ENCODE results near the gene PMEPA1.

Gene PMEPA1

DNA sequence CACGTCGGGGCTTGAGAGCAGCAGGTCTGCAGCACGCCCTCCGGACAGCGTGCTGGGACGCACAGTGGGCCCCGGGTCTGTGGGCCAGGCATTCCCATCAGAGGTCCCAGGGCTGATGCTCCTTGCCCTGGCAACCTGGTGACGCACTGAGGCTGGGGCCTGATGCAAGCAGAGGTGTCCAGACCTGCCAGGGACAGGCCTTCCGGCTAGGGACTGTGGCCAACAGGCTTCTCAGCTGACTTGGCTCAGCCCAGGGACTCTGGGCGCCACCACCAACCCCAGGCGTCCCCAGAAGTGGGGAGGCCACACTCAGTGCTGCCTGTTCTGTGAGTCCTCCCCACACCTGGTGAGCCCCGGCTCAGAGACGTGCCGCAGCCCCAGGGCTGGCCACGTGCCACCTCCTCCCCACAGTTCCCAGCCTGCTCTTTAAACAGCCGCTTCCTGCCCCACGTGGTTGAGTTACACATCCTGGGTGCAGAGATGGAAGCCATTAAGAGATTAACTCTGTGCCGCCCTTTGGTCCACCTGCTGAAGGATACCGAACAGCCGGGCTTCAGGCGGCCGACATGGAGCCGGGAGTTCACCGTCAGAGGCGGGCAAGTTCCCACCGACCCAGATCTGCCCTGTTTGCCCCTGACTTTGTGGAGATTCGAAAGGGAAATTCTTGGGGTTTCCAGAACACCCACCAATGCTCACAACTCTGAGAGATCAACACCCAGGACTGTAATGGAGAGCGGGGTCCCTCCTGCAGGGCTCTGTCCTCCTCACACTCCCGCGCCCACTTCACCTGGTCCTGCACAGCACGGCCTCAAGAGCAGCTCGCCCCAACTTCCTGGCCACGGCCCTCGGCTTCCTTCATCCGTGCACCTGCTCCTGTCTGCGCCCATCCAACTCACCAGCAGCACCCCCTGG lies 52.0 kb downstream of the PMEPA1 start:
- peak overlapping the region in 2 of 21 experiments; percentile 7 to 13 for H3K27ac ChIP-seq

DNA sequence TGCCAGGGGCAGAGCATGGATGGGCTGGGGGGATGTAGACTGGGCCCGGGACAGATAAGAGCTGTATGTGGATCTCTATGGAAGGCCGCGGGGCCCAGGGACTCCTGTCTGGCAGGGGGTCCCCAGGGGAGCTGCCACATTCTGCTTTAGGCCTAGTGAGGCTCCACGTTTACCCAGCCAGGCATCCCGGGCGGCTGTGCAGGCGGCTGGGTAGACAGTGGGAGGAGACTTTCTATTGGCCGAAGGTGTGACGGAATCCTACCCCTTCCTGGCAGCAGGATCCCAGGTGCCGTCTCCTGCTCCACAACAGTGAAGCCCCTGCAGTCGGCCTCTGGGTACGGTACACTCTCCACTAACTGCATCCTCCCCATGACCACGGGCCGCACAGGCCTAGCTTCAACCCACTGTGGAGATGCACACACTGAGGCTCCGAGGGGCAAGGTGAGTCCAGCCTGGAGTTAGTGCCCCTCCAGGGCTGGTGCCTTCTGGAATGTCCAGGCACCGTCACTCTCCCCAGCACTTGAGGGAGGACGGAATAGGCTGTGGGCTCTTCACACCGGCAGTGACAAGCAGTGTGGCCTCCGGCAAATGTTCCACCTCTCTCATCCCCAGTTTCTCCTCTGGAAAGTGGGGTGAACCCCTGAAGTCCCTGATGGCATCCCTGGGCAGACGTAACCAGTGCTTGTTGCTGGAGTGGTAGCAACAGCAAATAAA lies 52.8 kb downstream of the PMEPA1 start:
- peak overlapping the region in 2 of 21 experiments; percentile 13 to 16 for H3K27ac ChIP-seq
- no peak overlapping the region for H3K4me3 ChIP-seq

More for the DNA sequence above, 52.0 kb downstream of the PMEPA1 start:
- no peak overlapping the region for H3K4me3 ChIP-seq

DNA sequence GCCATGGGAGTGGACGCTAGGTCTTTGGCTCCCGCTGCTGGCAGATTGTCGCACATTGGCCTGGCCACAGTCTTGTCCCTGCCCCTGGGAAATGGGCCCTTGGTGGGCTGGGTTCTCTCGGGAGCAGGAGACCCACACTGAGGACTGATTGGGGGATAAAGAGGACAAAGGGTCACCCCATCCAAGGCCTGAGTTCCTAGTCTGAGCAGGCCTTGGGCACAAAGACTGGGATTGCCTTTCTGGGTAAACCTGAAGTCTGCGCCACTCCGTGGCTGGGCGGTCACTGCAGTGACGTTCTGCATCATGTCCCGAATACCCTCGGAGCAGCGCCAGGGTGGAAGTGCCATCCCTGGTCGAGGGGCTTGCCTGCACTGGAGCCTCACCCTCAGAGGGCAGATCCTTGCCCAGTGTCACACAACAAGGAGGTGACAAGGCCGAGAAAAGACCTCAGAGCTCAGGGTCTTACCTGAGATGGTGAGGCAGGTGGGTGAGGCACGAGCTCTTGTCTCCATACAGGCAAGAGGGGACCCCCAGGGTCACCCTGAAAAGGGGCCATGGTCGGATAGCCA lies 53.5 kb downstream of the PMEPA1 start:
- Histone ChIP-seq H3K27ac (peak overlapping the region in 1 of 21 experiments; percentile 2), H3K4me3 (no peak overlapping the region)

DNA sequence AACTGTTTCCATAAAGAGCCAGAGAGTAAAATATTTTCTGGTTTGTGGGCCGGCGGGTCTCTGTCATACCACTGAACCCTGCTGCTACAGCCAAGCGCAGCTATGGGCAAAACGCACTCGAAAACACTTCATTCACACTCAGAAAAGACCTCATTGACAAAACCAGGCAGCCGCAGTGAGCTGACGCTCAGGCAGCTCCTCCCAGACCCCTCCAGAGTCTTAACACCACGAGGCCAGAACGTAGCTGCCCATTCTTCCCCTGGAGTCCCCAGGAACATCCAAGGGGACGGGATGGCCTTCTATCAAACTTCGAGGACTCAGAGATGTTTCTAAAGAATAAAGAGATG lies 54.0 kb downstream of the PMEPA1 start:
- Histone ChIP-seq H3K4me3 (no peak overlapping the region), H3K27ac (peak overlapping the region in 1 of 21 experiments; percentile 2)

DNA sequence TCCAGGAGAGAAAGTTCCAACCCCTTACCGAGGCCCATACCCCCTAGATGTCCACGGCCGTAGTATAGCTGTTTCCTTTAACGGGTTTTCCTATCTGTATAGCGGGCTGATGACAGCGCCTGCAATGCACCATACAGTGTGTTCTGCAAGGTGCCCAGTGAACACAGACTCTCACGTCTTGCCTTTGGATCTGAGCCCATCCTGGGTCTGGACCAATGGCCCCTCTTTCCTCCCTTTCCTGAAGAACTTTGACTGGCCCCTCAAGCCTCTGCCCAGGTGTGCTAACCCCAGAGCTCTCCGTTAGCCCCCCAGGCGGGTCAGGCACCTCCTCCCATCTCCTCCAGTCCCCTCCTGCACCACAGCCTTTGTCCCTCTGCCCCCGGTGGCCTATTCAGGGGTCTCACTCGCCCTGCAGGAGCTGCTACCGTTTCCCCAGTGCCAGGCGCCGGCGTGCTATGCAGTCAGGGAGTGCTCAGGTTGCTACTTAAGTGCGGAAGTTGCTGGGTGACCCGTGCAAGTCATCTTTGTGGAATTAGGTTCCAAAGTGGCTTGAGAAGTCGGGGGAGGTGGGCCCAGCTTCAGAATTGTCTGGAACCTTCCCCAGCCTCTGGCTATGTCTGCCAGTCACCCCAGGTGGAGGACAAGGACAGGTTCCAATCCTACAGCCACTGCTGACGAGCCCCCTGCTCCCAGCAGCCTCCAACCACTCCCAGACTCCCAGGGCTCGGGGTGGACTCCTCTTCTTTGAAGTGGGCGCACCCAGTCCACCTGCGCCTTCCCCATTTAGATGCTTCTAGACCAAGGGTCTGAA lies 54.6 kb downstream of the PMEPA1 start:
- Histone ChIP-seq H3K27ac (no peak overlapping the region), H3K4me3 (no peak overlapping the region)

DNA sequence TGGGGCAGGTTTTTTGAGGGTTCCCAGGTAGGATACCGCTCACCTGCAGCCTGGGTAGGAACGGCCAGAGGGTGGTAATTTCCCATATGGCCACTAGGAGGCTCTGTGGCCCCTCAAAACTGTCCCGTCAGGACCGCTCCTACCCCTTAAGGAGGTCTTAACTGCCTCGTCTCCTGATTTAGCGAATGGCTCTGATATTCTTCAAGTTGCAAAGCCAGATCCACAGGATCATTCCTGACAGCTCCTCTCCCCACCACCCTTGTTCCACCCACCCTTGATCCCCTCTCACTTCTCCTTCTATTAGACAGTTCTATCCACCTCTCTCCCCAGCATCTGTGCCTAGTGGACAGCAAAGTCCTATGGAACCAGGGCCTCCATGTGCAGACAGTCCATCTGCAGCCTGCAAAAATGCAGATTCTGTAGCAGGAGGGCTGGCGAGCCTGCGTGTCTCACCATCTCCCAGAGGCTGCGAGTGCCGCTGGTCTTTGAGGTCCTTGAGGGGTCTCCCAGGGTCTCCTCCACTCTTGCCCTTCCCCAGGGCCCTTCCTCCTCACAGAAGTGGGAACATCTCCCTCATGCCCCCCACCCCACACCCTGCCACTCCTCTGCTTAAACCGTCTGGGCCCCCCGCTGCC lies 55.3 kb downstream of the PMEPA1 start:
- H3K4me3 ChIP-seq: no peak overlapping the region

DNA sequence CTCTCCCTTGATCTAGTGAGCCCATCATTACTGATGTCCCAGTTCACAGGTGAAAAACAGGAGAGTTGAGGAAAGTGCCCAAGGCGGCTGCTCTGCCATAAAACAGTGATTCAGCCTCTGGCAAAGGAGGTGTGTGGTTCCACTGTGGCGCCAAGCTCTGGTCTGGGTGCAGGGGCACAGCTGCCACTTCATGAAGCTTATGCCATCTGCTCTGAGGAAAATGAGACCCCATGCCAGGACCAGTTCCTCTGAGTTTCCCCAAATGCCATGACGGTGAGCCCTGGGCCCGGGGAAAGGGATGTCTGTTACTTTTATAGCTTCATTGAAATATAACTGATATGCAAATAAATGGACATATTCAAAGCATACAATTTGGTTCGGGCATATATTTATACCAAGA lies 55.9 kb downstream of the PMEPA1 start:
- Histone ChIP-seq H3K4me3 (no peak overlapping the region), H3K27ac (no peak overlapping the region)

More for the DNA sequence above, 55.3 kb downstream of the PMEPA1 start:
- no peak overlapping the region for H3K27ac ChIP-seq

DNA sequence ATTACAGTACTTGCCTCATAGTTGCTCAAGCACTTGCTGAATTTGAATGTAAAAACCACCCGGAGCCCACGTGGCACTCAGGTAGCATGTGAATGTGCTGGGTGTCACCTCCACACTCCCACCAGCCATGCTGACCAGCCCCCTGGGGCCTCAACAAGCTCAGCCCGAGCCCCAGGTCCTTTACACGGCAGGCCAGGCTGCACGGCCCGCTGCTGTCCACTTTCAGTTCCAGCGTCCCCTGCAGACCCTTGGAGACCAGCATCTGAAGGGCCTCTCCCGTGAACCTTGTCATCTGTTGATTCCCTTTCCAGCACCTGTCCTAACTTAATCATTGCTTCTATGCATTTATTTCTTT lies 56.3 kb downstream of the PMEPA1 start:
- H3K4me3 ChIP-seq: no peak overlapping the region

DNA sequence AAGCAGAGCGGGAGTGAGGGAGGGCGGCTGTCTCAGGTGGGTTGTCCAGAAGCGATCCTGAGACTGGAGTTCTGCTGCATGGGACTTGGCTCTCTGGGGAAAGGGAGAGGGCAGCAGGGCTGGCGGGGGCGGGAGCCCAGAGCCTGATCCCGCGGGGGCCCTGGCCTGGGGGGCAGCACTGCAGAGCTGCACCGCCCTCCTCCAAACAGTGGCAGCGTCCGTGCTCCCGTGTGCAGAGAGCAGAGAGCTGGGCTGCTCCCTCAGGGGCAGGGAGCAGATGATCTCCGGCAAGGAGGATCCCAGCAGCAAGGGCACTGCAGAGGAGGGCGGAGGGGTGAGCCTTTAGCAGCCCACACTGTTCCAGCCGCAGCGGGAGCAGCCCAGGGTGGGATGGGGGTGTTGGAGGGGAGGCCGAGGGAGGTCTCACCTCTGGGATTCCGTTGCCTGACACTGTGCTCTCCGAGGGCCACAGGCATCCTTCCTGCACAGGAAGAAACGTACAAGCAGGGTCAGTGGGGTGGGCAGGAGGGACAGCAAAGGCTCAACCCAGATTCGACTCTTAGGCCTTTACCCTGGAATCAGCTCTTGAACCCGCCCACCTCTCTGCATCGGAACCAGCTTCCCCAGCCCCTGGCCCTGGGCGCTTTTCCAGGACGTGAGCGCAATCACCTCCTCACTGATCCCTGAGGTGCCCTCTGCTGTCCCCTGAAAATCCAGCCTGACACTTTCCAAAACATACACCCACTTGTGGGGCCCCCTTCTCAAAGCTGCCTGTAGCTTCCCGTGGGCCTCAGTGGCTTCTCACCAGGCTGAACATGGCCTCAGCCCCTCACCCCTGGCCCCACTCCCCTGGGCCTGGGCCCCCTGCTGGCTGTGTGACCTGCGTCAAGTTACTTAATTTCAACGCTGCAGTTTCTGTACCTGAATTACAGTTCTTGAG lies 56.9 kb downstream of the PMEPA1 start:
- H3K4me3 ChIP-seq: no peak overlapping the region
- no peak overlapping the region for H3K27ac ChIP-seq

More for the DNA sequence above, 56.3 kb downstream of the PMEPA1 start:
- H3K27ac ChIP-seq: no peak overlapping the region

DNA sequence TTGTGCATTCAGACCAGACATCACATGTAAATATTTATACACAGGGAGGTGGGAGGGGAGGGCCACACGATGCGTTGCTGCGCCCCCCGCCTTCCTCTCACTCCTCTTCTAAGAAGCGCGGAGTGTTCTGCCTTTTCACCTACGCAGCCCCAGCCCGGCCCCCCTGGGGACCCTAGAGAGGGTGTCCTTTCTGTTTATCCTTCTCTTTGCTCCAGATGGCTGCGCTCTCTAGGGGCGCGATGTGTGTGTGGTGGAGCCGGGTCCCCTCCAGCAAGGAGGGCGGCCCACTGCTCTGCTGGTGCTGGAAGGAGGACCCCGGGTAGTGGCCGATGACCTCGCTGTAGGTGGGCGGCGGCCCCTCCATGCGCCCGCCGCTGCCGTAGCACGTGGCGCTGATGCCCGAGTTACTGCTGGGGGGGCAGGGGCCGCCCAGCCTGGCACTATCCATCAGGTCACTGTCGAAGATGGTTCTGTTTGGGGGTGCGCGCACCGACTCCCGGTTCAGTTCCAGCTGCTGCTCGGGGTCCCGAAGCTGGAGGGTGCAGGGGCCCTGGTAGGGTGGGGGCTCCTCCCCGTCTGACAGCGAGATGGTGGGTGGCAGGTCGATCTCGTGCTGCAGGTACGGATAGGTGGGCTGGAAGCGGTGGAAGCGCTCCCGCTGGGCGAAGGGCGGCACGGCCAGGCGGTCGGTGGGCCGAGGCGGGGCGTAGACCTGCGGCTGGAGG lies 57.8 kb downstream of the PMEPA1 start:
- no peak overlapping the region for H3K4me3 ChIP-seq
- no peak overlapping the region for H3K27ac ChIP-seq

DNA sequence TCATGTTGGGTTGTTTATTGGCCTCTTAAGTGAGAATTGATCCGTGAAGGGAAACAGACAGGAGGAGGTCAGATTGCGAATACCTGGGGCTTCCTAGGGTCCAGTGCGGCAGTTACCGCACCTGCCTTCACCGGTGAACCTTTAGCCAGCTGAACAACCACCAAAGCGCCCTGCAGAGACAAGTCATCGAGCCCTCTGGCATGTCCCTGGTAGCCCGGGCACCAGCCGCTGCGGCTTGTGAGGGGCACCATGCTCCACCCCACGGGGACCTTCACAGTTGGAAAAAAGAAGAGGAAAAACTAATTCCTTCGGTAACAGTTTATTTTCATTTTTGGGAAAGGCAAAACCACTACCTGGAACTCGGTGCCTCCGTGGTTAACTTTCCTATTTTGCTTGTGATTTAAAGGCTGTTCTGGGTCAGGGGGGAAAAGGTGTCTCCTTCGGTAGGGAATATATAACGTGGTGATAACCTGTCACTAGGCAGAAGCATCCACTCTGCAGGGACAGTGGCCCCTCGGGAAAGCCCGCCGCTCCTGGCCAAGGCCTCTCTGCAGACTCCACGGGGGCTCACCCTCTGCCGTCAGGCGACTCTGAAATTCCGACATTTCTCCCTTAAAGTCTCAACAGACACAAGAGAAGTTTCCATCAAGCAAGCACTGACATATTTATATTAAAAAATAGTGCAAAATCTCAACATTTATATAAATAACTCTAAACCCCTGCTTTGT lies 58.9 kb downstream of the PMEPA1 start:
- no peak overlapping the region for H3K4me3 ChIP-seq
- H3K27ac ChIP-seq: no peak overlapping the region

DNA sequence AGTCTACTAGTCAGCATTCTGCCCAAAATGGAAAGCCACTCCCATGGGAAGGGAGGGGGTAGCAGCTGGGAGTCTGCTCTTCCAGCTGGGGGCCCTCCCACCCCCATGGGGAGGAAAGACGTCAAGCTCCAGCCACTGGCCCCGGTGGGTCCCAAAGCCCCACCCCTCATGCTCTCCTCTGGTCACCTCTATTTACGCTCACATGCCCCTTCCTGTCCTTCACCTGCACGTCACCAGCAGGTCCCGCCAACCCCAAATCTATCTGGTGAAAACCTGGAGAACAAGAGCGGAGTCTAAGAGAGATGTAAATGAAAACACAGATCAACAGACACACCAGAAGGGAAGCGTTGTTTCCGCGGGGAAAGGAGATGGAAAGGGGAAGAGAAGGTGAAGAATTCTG lies 59.5 kb downstream of the PMEPA1 start:
- Histone ChIP-seq H3K27ac (no peak overlapping the region), H3K4me3 (no peak overlapping the region)

DNA sequence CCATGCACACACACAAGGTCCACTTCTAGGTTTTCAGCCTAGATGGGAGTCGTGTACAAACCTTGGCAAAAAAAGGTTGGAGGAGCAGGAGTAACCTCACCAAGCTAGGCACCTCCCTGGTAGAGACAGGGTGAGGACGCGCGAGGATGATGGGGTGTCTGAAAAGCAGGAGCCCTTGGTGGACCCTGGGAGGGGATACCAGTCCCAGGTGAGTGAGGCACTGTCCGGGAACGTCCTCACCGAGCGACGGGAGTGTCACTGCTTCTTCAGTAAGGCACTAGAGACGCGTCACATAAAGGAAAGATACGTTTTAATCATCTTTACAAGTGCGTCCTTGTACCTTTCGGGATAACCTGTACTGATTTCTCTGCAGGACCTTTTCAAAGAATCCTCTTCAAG lies 60.2 kb downstream of the PMEPA1 start:
- Histone ChIP-seq H3K4me3 (no peak overlapping the region), H3K27ac (no peak overlapping the region)

DNA sequence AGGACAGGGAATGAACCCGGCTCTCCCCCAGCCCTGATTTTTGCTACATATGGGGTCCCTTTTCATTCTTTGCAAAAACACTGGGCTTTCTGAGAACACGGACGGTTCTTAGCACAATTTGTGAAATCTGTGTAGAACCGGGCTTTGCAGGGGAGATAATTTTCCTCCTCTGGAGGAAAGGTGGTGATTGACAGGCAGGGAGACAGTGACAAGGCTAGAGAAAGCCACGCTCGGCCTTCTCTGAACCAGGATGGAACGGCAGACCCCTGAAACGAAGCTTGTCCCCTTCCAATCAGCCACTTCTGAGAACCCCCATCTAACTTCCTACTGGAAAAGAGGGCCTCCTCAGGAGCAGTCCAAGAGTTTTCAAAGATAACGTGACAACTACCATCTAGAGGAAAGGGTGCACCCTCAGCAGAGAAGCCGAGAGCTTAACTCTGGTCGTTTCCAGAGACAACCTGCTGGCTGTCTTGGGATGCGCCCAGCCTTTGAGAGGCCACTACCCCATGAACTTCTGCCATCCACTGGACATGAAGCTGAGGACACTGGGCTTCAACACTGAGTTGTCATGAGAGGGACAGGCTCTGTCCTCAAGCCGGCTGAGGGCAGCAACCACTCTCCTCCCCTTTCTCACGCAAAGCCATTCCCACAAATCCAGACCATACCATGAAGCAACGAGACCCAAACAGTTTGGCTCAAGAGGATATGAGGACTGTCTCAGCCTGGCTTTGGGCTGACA lies 60.8 kb downstream of the PMEPA1 start:
- Histone ChIP-seq H3K4me3 (no peak overlapping the region), H3K27ac (no peak overlapping the region)

DNA sequence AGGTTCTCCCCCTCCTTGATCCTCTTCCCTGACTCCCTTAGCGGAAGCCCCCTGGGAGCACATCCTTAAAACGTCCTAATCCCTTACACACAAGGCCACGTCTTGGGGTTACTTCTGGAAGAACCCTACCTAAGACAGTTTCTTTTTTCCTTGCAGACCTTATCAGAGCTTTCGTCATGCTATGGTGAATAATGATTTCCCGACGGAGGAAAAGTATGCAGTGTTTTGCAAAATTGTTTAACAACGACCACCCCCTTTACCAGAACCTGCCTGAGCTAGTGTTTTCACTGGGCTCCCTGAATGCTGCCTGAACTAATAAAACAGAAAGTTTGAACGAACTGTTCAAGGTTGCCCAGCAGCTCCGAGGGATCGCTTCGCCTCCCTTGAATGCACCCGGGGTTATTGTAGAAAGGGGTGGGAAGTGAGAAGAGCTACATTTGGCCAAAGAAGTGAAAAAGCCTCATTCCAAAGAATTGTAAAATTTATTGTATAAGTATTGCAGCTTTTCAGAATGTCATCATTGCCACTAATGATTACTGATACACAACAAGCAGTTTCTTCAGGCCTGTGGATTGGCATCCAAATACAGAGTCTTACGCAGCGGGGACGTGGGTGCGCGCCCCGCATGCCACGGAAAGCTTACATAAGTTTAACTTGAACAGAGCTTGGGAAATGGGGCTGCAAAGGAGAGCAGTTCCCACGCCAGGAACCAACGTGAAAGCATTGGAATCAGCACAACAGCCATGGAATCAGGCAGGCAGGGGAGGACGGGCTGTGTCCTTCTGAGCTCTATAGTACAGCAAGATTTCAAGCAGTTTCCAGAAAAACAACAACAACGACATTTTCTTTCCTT lies 61.7 kb downstream of the PMEPA1 start:
- no peak overlapping the region for H3K27ac ChIP-seq
- no peak overlapping the region for H3K4me3 ChIP-seq
